CD4-positive, alpha-beta T cell treated with Interleukin-4 for 4 hours (primary cell): Measurements from ENCODE around the gene NXPH1.

Source experiments
- DNase-seq: peaks from one replicate; pipeline ENCODE4 v3.0.0-alpha.2; 2020

Gene NXPH1

DNA sequence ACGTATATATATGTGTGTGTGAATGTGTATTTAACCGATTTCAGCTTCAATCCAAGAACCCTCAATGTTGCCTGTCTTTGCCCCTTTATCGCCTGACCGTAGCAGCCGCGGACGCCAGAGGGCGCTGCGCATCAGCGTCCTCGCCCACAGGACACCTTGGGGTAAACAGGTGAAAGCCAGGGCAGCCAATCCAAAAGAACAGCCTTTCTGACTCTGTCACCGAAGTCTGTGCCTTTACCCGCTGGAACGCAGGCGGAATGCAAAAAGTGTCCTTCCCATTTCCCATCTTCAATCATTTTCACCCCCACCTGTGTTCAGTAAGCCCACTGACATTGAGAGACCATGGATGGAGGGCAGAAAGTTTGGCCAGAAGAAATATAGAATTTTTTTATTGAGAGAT lies 3.6 kb downstream of the NXPH1 start:
- DNase-seq = peak; percentile 8

DNA sequence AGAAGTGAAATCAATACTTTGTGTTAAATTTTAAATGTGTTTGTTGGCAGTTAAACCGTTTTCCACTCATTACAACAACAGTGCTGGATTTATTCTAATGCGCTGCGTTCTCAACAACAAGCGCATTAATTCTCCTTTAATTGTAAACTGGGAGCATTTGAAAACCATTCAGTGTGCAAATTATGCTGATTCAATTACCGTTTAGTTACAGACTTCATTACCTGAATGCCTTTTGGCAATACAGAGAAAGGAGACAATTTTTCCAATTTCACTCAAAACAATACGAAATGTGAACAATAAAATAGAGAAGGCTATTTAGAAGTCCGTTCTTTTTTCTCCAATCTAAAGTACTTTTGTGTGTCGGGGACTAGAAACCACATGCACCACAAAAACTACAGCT lies 4.2 kb downstream of the NXPH1 start:
- no peak for DNase-seq

DNA sequence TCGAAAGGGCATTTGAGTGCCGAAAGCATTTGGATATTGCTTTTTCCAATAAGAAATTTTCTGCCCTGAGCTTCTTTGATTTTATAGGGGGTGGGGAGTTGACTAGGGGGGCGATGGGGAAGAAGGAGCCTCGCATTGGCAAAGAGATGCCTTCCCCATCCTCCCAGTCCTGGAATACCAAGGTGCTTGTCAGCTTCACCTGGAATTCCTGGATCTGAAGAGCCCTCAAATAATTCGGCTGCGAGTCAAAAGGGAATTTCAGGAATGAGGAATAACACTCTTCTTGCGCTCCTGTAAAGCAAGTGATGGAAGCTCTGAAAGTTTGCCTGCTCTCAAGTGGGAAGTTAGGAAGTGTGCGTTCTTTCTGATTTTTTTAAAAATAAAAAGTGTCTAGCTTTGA lies 7.3 kb downstream of the NXPH1 start:
- DNase-seq = no peak

DNA sequence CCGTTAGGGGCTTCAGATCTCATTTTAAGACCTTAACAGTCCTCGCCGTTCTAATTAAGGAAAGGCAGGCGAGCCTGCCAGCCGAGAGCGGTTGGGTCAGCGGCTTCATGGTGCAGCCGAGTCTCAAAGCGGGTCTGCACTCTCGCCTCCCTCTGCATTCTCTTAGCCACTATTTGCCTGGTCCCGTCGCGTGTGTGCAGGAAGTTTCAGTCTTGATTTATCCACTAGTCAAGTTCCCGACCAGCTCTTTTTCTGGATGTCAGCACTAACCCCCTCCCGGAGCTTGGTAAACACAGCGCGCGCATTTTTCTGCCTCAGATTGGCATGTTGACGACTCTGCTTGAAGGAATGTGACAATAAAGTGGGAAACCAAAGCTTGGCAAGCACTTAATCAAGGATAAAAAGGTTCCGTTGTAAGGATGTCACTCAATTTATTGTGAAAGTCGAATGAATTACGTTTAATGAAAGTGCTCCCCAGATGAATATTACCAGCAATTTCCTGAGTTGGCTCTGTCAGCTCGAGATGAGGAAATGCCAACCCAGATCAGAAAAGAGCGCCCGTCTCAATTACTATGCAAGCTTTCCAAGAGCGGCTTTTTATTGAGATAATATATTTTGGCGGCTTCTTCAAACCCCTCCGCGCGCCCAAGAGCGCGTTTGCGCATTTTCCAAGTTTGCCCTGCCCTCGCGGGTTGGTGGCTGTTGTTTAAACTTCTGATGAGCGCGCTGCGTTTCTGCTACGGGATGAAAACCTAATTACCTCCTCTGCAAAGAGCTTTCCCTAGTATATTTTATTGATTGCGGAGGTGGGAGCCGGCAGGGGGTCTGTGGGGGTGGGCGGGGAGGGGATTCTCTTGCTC lies 7.9 kb downstream of the NXPH1 start:
- no peak for DNase-seq

DNA sequence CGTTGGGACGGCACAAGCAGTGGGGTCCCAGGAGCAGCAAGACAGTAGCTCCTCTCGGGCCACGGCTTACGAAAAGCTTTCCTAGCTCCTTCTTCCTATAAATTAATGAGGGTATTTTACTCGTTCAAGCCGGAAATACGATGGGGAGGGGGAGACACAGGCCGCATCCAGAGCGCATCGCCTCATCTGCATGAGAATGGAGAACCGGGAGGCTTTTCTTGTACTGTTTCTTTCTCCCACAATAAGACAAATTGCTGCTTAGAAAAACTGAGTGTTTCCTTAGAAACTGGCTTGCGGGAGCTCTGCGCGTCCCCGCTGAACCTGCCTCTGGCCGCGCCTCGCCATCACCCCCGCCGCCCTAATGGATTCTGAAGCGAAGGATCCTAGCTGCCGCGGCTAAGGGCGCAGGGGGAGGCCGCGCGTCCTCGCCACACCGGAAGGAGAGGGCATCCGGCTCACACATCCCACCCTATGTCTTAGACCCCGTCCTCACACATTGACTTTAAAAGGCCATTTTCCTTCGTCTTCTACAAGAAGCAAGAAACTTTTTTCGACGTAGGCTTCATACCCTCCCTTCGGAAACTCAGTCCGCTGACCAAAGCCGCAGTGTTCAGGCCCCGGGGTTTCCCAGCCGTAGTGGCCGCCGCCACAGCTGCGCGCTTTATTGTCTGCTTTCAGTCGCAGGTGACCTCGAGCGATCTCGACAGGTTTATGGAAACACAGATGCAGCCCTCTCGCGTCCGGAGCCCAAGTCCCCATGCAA lies 8.8 kb downstream of the NXPH1 start:
- DNase-seq = no peak

DNA sequence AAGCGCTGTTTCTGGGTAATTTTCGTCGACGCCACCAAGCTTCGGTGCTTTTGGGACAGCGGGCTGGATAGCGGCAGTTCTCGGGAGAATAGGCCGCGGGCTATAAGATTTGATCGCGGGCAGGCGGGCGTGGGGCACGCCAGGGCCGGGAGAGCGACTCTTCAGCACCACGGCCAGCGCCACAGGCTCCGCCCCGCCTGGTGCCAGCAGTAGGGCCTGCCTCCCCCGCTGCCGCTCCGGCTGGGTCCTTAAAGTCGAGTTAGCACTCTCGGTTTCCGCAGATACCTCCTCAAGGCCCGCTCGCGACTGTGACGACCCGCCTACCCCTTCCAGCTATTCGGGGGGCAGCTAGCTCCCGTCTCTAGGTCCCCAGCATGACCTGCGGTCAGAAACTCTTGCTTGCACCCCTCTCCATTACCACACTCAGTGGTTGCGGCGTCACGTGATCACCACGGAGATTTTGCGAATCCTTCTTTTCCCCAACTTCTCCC lies 9.4 kb downstream of the NXPH1 start:
- no peak for DNase-seq

DNA sequence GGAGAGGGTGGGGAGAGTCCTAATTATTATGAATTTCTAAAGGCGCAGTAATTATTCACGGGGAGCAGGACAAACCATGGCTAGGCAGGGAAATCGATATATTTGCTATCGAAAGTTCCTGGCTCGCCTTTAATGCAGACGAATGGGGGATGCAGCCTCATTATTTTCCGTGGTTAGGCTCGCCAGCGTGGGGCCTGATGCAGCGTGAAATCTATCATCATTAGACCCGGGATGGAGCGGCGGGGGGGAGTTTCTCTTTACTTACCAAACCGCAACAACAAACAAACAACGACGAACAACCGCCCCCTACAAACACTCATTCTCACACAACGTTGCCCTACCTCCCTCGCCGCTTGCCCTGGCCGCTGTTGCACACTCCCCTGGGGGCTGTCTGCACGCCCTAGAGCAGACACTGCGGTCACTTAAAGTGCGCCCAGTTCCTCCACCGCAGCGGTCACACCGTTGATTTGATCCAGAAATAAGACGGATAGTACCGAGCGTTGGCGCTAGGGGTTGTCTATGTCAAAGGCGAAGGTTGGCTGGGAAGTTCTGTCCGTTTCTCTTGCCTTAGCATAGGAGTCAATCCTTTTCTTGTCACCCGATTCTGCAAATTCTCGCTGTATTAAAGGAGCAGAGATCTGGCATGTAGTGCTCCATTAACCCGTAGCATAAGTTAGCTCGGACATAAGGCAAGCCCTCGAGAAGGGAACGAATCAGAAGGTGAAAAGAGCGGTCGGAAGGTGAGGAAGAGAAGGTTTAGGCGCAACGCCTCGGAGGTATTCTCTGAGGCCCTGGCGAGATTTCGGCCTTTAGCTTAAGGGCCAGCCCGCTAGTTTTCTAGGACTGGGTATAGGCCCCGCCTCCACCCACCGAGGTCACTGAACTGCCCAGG lies 10.4 kb downstream of the NXPH1 start:
- no peak for DNase-seq

DNA sequence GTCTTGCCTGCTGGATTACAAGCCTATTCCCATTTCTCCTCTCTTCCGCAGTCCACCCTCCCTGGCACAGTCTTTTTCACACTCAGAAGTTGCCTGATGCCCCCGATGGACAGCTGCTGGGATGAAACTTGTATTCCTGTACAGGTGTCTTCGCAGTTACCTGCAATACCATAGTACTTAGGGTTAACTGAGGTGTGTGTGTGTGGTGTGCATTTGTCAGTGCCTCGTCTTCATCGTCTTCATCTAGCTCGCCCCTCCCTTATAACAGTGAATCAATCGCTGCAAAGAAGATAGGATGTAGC lies 11.0 kb downstream of the NXPH1 start:
- DNase-seq = no peak

DNA sequence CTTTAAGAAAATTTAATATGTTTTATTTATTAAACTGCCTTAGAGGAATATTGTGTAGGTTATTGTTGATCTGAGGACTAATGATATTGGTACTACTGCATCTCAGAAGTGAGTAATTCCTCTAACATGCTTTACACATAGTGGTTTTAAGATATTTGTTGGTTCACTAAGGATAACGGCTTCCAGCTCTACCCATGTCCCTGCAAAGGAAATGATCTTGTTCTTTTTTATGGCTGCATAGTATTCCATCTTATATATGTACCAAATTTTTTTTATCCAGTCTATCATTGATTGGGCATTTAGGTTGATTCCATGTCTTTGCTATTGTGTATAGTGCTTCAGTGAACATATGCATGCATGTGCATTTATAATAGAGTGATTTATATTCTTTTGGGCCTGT lies 20.1 kb downstream of the NXPH1 start:
- no peak for DNase-seq

DNA sequence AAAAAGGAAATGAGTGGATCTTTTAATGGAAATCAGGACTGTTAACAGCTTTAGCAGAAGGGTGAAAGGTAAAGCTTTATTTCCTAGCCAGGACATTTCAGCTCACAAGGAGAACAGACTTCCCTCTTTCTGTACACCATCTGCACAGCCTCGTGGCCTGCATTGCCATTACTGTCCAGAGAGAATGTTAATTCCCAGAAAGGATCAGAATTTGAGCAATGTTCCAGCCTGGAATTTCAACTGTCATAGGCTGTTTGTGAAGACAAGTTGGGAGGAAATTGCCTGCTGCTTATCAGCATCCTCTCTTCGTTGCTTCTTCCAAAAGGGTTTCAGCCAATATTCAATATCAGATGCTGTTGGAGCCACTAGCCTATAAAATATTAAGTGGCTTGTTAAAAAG lies 22.0 kb downstream of the NXPH1 start:
- DNase-seq = no peak

DNA sequence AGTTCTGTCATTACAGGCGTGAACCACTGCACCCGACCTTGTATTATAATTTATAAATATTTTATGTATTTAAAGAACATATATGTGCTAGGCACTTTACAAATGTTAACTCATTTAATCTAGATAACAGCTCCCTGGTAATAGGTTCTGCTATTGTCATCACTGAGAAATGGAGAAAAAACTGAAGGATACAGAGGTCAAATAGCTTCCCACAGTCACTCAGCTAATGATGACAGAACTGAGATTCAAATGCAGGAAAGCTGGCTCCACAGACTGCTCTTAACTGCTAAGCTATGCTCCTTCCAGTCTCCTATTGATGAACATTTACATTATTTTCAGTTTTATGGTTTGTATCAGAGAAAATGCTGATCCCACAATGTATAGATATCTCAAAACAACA lies 28.9 kb downstream of the NXPH1 start:
- no peak for DNase-seq

DNA sequence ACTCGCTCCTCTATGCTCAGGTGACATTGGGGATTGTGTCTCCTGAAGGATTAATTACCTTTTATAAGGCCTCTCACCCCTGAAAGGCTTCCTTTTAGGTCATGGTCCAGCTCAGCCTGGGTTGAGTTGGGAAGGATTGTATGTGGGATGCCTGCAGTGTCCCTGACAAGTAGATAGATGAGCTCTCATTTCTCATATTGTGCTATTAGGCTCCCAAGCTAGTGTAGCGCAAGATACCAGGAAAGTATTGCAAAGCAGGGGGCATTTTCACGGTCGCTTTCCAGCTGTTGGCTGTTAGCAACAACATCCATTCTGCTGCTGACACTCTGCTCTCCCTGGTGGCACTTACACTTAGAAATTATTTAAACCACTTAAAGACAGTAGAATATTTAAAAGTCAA lies 31.9 kb downstream of the NXPH1 start:
- no peak for DNase-seq

DNA sequence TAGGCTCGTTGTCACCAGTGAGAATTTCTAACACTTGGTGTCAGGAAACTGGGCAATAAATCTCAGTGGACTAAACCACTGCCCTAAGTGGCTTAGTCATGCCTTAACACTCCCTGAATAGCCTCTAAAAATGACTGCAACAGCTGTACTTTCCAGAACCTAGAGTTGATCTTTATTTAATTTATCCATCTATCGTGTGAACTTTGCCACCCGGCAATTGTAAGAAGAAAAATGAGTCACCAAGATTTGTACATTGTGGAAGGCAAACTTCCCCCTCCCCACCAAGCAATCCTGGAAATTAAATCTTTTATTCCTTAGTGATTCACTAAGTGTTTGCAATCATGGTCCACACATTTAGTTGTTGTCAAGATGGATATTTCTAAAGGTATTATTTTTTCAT lies 47.1 kb downstream of the NXPH1 start:
- DNase-seq = no peak

DNA sequence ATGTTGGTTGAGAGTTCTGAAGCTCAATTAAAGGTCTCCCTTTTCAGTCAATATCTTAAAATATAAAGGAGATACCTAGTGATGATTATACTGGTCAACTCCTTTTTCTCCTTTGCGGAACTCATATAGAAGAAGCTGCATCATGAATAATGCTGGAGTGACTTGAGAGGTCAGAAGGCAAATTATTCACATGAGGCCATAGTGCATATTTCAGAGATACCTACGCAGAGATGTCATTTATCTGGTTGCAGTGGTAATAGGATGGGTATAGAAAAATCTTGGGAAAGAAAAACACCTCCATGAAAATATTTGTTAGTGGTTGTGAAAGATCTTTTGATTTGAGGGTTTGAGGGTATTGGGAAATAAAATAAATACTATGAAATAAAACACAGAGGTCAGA lies 47.7 kb downstream of the NXPH1 start:
- no peak for DNase-seq

DNA sequence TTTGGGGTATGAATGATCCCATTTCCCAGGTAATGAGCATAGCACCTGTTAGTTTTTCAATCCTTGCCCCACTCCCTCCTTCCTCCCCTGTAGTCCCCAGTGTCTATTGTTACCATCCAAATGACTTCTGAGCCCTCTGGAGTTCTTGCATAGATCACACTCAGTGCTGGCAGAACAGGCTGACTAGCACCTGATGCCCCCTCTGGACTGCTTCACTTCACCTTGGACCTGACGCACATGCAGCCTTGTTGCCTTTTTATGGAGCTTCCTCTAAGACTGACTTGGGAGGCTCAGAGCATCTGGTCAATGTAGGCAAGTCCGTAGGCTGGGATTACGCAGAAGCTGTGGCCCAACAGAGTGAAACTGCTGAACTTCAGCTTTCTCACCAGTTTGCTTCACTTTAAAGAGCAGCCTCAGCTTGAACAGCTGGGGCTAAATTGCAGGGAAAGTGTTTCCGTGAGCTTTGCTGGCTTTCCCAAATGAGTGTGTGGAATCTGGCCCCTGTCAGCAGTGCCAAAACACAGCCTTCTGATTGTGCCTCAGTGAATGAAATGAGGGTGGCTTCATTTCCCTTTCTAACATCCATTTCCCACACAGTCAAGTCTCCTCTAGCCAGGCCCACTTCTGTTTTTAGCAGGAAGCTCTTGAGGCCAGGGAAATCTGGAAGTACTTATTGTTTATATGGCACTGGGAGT lies 48.5 kb downstream of the NXPH1 start:
- no peak for DNase-seq

DNA sequence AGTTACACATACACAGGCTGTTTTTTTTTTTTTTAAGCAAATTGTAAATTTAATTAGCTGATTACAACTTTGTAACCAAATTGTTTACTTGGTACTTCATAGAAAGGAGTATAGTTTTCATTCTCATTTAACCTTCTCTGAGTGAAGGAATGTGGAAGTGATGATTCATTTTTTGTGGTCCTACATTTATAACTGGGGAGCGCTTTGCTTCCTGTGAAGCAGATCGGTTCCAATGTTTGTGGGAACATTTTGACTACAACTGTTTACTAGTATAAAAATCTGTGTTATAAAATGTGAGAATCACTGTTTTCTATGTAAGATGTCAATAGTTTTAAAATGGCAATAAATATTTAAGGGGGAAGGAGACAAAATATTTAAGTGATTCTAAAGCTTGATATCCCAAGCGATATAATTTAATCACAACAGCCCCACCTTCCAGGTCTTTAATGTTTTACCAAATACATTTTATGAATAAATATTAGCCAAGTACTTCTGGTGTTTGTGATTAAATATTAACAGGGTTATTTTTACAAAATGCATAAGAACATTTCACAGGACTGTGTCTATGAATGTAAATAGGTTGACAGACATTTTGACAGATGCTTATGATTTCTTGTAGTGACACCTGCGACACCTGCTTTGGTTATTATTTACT lies 57.1 kb downstream of the NXPH1 start:
- DNase-seq = no peak

DNA sequence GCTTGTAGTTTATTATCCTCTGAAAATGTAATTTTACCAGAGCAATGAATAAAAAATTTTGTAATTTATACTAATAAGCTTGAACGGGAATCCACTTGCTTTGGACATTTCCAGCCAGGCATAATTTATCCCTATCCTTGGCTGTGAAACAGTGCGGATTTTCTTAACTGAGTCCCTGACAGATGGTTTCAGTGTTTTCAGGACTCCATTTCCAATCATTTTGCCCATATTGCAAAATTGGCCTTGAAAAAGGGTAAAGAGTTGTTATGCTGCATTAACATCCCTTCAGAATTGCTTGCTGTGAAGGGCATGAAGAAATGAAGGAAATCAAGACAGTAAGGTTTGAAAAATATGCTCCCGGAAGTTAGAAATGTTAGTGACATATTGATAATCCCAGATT lies 57.7 kb downstream of the NXPH1 start:
- no peak for DNase-seq

DNA sequence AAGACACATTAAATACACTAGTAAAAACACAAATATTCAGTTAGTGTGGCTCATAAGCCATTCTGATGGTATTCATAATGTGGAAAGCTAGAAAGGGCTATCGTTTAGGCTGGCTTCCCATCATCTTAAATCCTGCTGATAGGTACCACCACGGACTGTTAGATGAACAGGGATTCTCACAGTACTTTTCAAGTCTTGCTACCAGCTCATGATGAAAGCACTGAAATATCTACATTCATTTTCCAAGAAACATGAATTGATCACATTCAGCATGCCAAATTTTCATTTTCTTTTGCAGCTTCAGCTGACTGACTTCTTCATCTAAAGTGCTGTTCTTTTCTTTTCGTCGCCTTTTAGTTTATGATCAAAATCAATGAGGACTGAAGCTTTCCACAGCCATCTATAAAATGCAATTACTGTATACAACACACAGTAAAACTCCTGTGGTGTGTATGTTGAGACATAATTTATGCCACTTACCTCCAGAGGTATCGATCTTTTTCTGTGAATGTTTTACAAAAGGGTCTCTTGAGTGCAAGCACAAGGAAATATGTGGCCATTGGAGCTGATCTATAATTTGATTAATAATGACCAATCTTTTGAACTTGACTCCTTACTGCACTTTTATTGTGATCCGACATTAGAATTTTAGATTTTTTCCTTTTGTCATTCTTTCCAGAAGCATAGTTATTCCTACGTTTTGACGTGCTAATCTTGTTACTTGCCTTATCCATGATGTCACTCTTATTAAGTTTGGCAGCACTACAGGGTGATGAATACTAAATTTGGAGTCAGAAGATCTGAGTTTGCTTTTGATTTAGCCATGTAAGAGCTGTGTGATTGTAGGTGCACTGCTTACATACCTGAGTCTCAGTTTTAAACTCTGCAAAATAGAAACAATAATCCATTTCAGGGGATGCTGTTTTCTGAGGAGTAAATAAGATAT lies 58.4 kb downstream of the NXPH1 start:
- DNase-seq = no peak

DNA sequence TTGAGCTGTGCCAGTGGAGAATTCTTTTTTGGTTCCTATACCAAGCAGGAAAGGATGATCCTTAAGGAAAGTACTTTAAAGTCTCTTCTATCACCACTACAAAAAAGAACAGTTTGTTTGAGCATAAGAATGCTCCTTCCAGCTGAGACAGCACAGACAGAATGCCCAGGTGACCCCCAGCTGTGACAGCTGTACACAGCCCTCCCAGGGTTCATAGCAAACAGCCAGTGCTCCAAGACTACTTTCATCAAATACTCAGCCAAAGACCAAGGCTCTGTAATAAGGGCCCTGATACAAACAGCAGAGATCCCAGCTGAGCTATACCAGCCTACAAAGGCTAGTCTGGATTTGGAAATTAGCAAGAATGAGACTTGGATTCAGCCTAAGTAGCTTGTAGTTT lies 65.7 kb downstream of the NXPH1 start:
- no peak for DNase-seq

DNA sequence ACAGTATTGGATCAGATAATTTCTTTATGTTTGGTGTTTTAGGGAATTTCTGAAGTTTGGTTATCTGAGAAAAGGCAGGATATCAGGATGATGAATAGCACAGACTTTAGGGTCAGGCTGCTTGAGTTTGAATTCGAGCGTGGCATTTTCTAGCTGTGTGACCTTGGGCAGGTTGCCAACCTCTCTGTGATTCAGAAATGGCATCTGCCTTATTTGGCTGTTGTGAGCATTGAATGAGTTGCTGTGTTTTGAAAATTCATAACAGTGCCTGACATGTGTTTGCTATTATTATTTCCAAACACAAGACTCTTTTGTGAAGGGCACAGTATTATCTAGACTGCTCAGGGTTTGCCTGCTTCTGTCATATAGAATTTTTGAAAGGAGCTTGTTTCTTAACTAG lies 66.9 kb downstream of the NXPH1 start:
- DNase-seq = no peak

DNA sequence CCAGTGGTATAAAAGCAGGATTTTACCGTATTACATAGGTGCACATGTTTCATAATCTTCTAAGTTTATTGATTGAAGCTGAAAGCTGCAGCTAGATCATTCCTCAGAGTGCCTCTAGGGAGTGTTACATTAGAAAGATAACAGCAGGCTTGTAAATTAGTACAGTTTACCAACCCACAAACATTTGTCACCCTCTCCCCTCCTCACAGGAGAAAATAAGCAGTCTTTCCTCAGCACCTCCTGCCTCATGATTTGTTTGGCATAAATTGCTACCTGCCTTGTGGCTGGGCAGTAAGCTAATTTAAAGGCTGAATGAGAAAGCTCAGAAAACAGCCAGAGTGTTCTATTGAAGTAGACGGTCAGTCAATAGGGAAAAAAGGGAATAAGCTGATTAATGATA lies 74.2 kb downstream of the NXPH1 start:
- no peak for DNase-seq
